ENCODE data around the gene OGDH.
"Not testable (repeated sequence)": the region's sequence is repeated elsewhere in the genome, so short reads cannot be mapped to it uniquely, and the experiment has no call there.

OGDH gene

GRCh38 chr7:44707558-44708230 is 101.3 kb downstream of the OGDH start:
- DNase-seq (ENCODE audit: low read depth) = no peak

- no peak for DNase-seq (ENCODE audit: low read depth)
These were observed 102.8 kb downstream of the OGDH start for GRCh38 chr7:44709011-44709915.

GRCh38 chr7:44709945-44710596 is 103.6 kb downstream of the OGDH start:
- no peak for DNase-seq (ENCODE audit: low read depth)

DNA sequence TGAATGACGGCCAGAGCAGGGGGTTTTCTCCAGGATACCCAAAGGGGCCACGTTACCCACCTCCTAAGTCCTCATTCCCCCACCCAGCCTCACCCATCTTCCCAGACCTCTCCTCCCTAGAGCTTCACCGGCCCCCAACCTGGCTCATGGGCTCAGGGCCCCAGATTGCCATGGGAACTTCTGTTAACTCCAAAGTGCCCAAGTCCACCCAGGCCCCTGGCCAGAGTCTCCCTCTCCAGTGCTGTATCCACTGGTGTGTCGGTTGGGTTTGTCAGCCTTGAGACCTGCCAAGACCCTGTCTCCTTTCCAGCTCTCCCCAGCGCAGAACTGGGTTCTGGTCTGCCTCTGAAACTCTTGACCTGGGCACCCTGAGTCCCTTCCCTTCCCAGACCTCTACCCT is 105.1 kb downstream of the OGDH start:
- DNase-seq (ENCODE audit: low read depth) = no peak

GRCh38 chr7:44712012-44712411 is 105.6 kb downstream of the OGDH start:
- DNase-seq (ENCODE audit: low read depth) = no peak

GRCh38 chr7:44713141-44713540 is 106.7 kb downstream of the OGDH start:
- no peak for DNase-seq (ENCODE audit: low read depth)

DNA sequence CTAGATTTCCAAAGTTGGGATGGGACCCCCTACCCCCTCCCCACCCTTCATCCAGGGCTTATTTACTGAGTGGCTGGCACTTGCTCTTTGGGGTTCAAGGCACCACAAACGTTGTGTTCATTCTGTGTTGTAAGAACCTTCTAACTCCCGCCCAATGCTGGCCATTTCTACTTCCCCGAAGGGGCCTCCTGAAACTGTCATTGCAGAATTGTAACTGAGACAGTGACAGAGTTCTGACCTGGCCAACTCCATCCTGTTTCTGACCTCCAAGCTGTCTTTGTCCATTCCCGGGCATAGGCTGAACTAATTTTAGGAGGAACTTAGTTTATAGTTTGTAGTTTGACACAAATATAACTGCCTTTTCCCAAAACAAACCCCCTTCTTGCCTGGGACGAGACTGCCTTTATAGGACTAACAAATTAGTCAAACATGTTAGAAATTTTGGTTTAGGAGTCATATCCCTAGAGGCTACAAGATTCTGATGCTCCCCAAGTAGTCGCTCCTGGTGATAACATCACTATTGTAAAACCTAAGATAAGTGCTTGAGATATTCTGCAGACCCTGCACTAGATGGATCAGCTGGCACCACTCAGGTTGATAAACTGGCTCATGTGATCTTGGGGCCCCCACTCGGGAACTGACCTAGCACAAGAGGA is 107.4 kb downstream of the OGDH start:
- DNase-seq (ENCODE audit: low read depth) = no peak

DNA sequence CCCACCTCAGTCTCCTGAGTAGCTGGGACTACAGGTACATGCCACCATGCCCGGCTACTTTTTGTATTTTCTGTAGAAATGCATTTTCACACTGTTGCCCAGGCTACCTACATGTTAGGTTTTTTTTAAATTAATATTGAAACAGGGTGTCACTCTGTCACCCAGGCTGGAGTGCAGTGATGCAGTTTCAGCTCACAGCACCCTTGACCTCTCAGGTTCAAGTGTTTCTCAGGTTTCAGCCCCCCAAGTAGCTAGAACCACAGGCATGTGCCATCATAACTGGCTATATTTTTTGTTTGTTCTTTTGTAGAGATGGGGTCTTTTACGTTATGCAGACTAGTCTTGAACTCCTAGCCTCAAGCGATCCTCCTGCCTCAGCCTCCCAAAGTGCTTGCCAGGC is 109.8 kb downstream of the OGDH start:
- no peak for DNase-seq (ENCODE audit: low read depth)

GRCh38 chr7:44720301-44720700 is 113.9 kb downstream of the OGDH start:
- no peak for DNase-seq (ENCODE audit: low read depth)

- no peak for DNase-seq (ENCODE audit: low read depth)
These were observed 117.8 kb downstream of the OGDH start for GRCh38 chr7:44724276-44724675.

GRCh38 chr7:44726250-44726649 is 119.8 kb downstream of the OGDH start:
- DNase-seq (ENCODE audit: low read depth) = not testable (repeated sequence)

DNA sequence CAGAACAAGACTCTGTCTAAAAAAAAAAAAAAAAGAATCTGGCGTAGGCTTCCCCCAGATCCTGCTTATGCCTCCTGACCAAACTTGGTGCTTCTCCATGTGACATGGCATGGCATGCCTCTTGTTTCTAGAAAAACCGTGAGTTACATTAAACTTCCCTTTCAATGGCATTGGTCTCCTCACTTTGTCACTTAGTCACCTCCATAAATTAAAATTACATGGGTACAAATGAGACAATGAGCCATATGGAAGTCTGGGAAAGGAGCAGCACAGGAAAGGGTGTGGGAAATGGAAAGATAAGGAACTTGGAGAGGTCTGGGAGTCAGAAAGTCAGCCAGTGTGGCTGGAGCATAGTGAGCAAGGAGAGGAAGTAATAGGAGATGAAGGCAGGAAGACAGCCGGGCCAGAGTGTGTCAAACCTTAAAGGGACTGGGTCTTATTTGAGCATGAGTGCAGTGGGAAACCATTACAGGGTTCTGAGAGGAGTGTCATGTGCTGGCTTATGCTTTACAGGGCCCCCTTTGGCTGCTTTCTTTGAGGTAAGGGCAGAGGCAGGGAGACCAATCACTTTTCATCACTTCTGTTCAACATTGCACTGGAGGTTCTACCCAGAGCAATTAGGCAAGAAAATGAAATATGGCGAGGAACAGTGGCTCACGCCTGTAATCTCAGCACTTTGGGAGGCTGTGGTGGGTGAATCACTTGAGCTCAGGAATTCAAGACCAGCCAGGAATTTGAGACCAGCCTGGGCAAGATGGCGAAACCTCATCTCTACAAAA is 120.9 kb downstream of the OGDH start:
- DNase-seq (ENCODE audit: low read depth) = no peak

GRCh38 chr7:44727937-44728262 is 121.5 kb downstream of the OGDH start:
- DNase-seq (ENCODE audit: low read depth) = no peak

GRCh38 chr7:44729949-44730590 is 123.6 kb downstream of the OGDH start:
- DNase-seq (ENCODE audit: low read depth) = no peak

- DNase-seq (ENCODE audit: low read depth) = not testable (repeated sequence)
These were observed 126.5 kb downstream of the OGDH start for GRCh38 chr7:44732971-44733370.

GRCh38 chr7:44733708-44734481 is 127.5 kb downstream of the OGDH start:
- no peak for DNase-seq (ENCODE audit: low read depth)

DNA sequence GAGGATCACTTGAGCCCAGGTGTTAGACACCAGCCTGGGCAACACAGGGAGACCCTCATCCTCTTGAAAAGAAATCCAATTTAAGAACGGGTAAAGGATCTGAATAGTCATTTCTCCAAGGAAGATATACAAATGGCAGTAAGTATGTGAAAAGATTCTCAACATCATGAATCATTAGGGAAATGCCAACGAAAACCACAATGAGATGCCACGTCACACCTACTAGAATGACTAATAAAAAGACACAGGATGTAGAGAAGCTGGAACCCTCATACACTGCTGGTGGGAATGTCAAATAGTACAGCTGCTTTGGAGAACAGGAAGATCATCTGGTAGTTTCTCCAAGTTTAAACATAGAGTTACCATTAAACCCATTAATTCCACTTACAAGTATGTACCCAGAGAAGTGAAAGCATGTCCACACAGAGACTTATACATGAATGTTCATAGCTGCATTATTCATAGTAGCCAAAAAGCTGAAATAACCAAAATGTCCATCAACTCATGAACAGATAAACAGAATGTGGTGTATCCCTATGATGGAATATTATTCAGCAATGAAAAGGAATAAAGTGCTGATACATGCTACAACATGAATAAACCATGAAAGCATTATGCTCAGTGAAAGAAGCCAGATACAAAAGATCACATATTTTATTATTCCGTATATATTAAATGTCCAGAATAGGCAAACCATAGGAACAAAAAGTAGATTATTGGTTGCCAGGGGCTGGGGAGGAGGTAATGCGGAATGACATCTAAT is 129.2 kb downstream of the OGDH start:
- no peak for DNase-seq (ENCODE audit: low read depth)

DNA sequence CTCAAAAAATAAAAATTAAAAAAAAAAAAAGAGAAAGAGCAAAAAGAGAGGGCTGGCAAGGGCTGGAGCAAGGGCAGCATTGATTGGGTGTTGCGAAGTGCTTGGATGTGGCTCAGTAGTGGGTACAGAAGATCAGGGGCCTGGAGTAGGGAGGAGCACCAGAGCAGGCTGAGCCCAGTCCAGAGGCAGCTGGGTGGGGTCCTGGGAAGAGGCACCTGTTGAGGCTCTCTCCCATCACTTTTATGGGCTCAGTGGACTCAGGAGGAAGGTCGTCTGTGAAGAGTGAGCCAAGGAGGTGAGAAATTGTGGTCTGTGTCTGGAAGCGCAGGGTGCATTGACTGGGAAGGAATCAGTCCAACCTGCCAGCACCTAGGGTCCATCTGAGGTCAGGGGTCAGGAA is 130.5 kb downstream of the OGDH start:
- DNase-seq (ENCODE audit: low read depth) = no peak

DNA sequence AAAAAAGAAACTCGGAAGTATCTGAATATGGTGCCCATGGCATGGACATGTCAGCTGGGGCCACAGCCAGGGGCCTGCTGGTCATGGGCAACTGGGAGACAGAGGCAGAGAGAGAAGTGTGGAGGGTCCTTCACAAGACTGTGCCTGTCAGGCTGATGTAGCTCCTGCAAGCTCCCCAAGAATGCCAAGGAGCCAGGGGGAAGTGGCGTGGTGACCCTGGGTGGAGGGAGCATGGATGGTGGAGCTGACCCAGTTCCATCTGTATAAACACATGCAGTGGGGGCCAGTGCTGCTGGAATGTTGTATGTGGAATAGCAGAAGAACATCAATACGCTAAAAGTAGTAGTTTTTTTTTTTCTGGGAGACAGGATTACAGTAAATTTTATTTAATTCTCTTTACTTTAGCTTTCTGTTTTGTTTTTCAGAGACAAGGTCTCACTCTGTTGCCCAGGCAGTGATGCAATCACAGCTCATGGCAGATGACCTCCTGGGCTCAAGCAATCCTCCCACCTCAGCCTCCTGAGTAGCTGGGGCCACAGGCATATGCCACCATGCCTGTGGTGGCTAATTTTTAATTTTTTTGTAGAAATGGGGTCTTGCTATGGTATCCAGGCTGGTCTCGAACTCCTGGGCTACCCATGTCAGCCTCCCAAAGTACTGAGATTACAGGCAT is 131.8 kb downstream of the OGDH start:
- DNase-seq (ENCODE audit: low read depth) = no peak

Measured in T follicular helper cell (primary cell).